Fibroblast of peridontal ligament (primary cell): ENCODE measurements around the gene CSRNP2.

Source experiments
- DNase-seq: peaks from one replicate; pipeline ENCODE4 v3.0.0-alpha.2; 2010; ENCODE audit errors: extremely low read depth

Gene CSRNP2

DNA sequence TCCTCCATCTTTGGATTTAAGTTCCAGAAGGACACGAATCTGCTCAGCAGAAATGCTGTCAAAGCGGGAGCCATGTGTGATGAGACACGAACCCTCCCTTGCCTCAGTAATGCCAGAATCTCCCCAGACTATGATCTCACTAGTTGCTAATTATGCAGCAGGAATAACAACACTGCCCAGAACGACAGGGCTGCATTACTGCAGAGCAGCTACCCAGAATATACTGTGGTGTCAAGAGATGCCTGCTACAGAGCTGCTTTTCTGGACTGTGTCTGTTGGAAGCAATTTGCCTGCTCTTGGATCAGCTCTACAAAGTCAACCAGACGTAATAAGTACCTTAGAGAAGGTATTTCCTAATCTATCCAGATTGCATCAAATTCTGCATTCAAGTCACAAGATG lies 5.5 kb downstream of the CSRNP2 start:
- peak; percentile 56 for DNase-seq

DNA sequence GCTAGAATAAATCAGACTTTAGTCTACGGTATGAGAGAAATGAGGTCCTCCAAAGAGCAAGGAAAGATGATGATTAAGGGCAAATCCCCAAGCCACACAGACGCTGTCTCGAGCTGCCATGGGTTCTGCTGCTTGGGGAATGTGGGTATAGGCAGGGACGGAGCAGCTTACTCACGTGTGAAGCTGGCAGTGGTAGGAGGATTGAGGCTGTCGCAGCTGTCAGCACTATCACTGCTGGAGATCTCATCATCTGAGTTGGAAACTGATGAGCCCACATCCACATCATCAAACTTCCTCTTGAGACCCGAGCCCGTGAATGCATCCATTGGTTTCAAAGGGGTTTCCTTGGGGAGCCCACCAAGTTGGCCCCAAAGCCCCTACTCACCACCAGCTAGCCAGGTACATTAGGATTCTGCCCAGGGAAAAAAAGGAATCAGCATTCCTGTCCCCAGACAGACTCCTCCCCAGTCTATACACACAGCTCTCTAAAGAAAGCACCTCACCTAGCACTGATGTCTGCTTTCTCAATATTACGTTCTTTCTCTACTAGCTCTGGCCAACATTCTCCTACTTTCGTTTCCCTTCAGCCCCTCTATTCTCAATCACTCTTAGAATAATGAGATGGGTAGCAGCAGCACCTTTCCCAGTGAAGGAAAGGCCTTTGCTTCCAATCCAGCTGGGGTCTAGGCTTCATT lies 7.0 kb downstream of the CSRNP2 start:
- no peak for DNase-seq

GRCh38 chr12:51075390-51075789 lies 8.0 kb downstream of the CSRNP2 start:
- no peak for DNase-seq

DNA sequence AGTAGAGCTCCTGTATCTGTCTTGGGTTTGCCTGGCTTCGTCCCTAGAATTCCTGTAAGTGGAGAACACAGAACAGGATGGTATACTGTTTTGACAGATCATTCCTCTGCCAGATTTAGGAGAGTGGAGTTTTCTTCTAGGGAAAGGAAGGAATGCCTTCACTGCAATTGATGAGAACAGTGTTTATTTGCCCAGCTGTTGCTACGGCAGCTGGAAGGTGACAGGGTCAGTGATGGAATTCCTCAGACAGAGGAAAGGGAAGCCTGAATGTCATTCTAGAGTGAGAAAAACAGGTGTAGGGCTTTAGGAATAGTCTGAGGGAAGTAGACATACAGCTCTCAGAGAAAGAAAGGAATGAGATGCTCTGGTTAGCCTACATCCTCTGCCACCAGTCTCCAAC lies 11.7 kb downstream of the CSRNP2 start:
- DNase-seq: no peak

DNA sequence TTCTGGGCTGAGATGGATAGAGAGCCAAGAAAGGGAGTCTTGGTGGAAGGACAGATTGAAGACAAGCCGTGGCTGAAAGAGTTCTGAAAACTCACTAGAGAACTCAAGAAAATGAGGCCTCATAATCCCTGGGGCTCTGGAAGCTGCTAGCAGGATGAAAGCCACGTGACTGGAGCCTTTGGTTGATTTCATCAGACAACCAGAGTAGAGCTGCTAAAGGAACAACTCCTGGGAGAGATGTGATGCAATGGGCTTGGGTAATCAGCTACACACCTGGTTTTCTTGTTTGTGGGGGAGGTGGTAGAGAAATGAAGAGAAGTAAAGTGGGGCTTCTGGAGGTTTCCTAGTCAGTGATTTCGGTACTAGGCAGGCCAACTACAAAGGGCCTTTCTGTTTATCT lies 13.4 kb downstream of the CSRNP2 start:
- peak; percentile 35 for DNase-seq

- no peak for DNase-seq
Measured at GRCh38 chr12:51067771-51068170, 15.6 kb downstream of the CSRNP2 start.

DNA sequence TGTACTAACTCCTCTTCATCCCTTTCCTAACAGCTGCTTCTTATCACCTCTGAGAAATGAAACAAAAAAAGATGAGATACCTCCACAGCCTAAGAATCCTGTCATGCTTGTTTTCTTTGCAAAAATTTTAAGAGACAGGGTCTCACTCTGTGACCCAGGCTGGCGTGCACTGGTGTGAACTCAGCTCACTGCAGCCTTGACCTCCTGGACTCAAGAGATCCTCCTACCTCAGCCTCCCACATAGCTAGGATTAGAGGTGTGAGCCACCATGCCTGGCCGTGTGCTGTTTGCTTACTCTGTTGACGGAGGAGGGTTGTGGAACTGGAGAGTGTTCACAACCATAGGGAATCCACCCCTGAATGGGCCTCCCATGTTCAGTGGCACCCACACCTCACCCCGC lies 16.2 kb downstream of the CSRNP2 start:
- DNase-seq: no peak

DNA sequence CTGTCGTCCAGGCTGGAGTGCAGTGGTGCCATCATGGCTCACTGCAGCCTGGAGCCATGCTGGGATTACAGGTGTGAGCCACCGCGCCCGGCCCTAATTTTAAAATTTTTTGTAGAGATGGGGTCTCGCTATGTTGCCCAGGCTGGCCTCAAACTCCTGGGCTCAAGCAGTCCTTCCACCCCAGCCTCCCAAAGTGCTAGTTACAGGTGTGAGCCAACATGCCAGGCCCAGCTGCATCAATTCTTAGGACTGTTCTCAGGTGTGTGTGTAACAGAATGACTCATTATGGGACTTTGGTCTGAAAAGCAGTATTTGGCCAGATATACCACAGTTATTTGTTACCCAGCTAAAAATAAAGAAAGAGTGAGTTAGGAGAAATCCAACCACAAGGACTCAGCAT lies 17.9 kb downstream of the CSRNP2 start:
- no peak for DNase-seq

- no peak for DNase-seq
Measured at GRCh38 chr12:51062631-51063397, 20.6 kb downstream of the CSRNP2 start.

DNA sequence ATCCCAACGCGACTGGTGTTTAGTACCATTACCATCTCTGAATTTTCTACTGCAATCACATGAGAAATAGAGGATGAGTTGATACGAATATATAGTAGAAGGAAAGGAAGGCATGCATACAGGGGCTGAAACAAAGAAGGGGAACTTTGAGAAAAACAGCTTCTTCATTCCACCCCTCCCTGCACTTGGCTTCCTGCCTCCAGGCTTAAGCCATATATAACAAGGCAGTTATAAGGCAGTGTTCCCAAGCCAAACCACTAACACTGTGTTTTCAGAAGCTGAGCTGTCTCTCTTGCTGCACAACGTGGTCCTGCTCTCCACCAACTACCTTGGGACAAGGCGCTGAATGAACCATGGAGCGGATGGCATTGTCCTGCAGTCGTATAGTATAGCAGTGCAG lies 24.3 kb downstream of the CSRNP2 start:
- no peak for DNase-seq

DNA sequence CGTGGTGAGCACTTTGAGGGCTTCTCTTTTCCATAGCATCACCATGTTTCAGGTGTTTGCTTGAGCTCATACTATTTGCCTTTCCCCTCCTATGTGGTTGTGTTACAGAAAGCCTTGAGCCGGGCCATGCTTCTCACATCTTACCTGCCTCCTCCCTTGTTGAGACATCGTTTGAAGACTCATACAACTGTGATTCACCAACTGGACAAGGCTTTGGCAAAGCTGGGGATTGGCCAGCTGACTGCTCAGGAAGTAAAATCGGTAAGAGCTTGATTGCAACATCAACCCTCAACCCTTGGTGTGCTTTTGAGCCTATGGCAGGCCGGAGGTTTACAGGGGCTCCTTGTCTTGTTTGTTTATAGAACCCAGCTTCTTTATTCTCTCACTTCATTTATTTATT lies 27.2 kb downstream of the CSRNP2 start:
- DNase-seq: peak; percentile 16

DNA sequence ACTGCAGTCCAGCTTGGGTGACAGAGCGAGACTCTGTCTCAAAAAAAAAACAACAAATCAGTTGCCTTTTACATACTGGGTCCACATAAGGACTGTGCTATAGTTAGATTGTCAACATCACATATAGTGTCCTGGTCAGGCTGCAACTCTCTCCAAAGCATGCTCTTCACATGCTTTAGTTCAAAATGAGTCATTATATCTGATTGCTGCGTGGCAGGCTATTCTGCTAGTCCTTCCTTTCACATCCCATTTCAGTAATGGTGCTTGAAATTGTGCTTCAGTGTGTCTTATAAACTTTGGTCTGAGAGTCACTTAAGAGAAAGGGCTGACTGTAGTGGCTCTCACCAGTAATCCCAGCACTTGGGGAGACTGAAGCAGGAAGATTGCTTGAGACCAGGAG lies 28.3 kb downstream of the CSRNP2 start:
- no peak for DNase-seq

DNA sequence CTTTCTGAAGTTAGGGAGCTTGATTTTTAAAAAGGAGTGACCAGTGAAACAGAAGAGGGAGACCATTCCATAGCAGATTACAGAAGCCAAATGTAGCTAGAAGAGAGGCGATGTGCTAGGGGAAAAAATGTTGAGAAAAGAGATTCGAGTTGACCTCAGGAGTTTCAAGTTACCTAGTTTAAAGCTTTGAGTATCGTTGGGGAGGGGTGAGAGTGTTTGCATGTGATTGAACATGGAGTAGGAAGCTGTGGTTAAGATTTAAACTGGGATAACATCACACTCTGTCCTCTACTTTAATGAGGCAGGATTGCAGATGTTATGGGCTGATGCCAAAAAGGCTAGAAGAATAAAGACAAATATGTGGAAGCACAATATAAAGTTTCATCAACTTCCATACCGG lies 31.6 kb downstream of the CSRNP2 start:
- DNase-seq: no peak

DNA sequence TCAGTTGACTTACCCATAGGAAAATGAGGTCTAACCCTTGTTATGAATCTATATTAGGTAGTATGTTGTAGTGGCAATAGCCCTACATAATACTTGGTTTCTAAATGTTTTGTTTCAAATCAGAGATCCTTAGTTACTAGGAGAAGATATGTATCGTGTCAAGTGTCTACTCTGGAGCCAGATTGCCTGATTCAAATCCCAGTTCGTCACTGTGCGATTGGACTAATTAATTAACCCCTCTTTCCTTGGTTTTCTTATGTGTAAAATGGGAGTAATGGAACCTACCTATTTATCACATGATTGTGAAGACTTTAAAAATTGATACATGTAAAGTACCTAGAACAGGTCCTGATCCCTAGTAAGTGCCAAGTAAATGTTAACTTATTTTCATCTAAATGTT lies 33.9 kb downstream of the CSRNP2 start:
- DNase-seq: no peak

DNA sequence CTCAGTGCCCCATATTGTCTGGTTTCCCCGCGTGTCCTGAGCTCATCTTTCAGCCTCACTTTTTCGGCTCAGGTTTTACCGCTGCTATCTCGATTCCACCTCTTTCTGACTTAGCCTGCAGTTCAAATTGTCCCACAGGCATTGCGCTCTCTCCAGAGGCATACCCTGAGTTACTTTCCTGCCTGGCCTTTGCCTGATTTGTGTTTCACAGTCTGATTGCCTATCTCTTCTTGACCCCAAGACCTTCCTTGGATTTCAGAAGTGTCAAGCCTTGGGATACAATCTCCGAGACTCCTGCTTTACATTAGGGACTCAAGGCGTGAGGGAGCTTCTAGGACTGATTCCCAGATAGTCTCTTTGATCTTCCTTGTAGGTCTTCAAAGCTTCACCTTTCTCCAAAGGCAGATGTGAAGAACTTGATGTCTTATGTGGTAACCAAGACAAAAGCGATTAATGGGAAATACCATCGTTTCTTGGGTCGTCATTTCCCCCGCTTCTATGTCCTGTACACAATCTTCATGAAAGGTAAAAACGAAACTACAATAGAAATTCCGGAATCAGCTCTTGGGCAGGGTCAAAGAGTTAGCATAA lies 34.6 kb downstream of the CSRNP2 start:
- DNase-seq: no peak

DNA sequence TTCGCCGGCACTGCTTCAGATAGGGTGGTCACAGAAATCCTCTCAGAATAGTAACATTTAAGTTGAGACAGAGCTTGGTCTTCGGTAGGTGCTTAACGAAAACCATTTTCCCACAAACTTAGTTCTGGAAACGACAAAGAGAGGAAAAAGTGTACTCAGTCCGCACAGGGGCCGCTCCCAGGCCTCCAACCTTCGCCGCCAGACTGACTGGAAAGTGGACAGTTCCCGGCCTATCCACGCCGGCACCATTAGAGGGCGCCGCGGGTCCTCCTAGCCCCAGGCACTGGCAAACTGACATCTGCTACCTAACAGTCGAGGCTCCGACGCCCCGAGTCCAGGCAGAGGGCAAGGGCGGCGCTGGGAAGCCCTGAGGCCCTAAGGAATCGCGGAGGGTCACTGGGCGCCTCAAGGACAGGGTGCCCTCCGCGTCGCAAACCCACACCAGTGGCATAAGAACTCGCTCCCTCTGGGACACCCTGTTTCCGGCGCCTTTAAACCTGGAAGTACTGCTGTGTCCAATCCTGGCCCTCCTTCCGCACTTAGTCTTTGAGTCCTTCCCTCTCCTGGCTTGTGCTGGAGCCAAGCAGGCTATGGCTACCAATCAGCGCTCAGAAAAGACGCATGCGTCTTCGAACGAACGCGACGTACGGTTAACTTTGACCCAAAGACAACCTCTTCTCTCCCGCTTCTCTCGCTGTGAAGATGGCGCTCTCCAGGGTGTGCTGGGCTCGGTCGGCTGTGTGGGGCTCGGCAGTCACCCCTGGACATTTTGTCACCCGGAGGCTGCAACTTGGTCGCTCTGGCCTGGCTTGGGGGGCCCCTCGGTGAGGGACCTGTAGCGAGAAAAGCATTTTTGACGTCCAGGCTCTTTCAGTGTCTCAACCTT lies 35.5 kb downstream of the CSRNP2 start, which contains the start of gene LETMD1:
TSS of gene LETMD1 (plus strand) at position 673 of the 886 bp plus-strand sequence. CDS start at position 703, 30 bp downstream.
- DNase-seq: peak; percentile 99

DNA sequence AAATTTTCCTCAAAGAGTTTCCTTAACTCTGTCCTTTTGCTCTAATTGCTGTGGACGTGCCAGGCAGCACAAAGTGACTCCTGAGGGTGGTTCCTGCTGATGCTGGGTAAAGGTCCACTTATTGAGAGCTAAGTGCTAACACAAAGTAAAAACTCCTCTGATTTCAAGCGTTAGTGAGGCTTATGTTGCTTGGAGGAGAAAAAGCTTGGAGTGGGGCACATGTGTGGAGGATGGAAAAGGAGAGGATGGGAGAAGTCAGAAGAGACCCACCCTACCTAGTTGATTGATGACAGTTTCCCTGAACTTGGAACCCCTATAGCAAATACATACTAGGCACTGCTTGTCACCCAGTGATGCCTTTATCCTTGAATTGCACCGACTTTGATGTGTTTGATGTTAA lies 47.1 kb downstream of the CSRNP2 start:
- no peak for DNase-seq

DNA sequence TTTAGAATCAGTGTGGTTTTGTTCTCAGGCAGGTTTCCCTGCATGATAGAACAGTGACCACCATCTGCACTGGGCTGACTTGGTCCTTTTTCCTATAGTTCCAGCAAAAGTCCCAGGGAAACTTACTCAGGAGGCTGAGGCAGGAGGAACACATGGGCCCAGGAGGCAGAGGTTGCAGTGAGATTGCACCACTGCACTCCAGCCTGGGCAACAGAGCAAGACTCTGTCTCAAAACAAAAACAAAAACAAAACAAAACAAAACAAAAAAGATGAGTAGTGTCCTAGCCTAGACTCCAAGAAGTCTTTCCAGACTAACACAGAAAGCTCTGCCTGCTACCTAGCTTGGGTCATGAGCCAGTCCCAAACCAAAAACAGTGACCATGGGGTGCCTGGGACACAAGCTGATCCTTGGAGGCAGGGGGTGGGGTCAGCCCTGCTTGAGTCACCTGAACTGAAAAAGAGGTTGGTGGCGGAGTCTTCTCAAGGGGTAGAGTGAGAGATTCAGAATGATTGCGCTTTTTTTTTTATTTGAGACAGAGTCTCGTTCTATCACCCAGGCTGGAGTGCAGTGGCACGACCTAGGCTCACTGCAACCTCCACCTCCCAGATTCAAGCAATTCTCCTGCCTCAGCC lies 49.8 kb downstream of the CSRNP2 start:
- DNase-seq: no peak

DNA sequence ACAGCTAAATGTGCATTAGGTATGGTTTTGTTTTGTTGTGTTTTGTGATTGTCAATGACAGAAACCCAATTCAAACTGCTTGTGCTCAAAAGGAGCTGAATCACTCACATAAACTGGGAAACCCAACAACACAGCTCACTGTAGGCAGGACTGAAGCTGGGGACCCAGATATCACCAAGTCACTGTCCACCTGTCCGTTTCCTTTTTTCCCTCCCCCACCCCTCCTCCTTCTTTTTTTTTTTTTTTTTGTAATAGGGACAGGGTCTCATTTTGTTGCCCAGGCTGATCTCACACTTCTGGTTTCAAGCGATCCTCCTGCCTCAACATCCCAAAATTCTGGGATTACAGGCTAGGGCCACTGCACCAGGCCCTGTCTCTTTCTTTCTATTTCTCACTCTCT lies 50.3 kb downstream of the CSRNP2 start:
- DNase-seq: no peak

DNA sequence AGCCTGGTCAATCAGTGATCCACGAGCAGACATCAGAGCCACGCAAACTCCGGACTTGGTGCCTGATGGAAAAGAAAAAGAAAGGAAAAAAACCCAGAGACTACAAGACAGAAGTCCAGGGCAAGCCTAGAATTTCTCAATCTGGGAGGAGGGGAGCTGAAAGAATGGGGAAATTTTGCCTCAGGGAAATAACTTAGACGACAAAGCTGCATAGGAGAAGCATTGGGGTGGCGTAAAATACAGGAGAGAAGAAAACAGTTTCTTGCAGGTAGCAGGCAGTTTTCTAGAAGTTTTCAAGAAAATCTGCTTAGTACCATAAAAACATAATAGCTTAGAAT lies 54.6 kb downstream of the CSRNP2 start:
- peak; percentile 40 for DNase-seq

- peak; percentile 63 for DNase-seq
Measured at GRCh38 chr12:51028126-51028812, 55.1 kb downstream of the CSRNP2 start.
